SJCRH30 (cell line): ENCODE results near the gene FGFR2. TPM values are rescaled to one million over a fixed set of nuclear protein-coding genes. Genes with fewer than 3 reads are reported as not detected.

ENCODE experiments used
- DNase-seq, 2 experiments: peaks; one replicate each; pipeline ENCODE4 v3.0.0-alpha.2; 2015 to 2020
- H3K27ac ChIP-seq: fragments of 250-450 bp; sonication (Bioruptor Pico); 2 replicates; pipeline ENCODE4 v1.5.1; 2020; ENCODE audit warnings: mild to moderate bottlenecking, moderate library complexity
- H3K27me3 ChIP-seq: fragments of 250-450 bp; sonication (Bioruptor Pico); 2 replicates; pipeline ENCODE4 v1.5.1; 2020; ENCODE audit warnings: mild to moderate bottlenecking, moderate library complexity
- H3K36me3 ChIP-seq: fragments of 250-450 bp; sonication (Bioruptor Pico); 2 replicates; pipeline ENCODE4 v1.5.1; 2020; ENCODE audit warnings: mild to moderate bottlenecking, moderate library complexity
- H3K4me1 ChIP-seq: fragments of 250-450 bp; sonication (Bioruptor Pico); 2 replicates; pipeline ENCODE4 v1.5.1; 2020; ENCODE audit warnings: mild to moderate bottlenecking, moderate library complexity
- H3K4me3 ChIP-seq: fragments of 250-450 bp; sonication (Bioruptor Pico); 2 replicates; pipeline ENCODE4 v1.5.1; 2020; ENCODE audit warnings: mild to moderate bottlenecking, moderate library complexity
- H3K9me3 ChIP-seq: fragments of 250-450 bp; sonication (Bioruptor Pico); replicated peaks from 2 replicates; pipeline ENCODE4 v1.5.1; 2020; ENCODE audit warnings: mild to moderate bottlenecking, moderate library complexity
- total RNA-seq: library from RNA; depleted of rRNA; stranded (reverse); fragments of >200 nt; shearing (Covaris generic); gene quantifications from 2 replicates; pipeline ENCODE4 v1.2.3, GENCODE V29; 2014

The FGFR2 gene
- total RNA-seq, 1 experiment from 2014 or later, result 44.8 TPM

- no peak for DNase-seq
- Histone ChIP-seq H3K27ac (no peak overlapping the region), H3K27me3 (no peaks in the 10 kb centered on the region), H3K4me1 (peaks cover 3% of the 10 kb centered on the region; the same call in 1 of the 2 replicates), H3K4me3 (no peak overlapping the region), H3K36me3 (no peaks in the 10 kb centered on the region), H3K9me3 (no peaks in the 10 kb centered on the region)
Measured at GRCh38 chr10:121599947-121600346, 1.7 kb upstream of the FGFR2 start.

- Histone ChIP-seq H3K36me3 (peaks cover 6% of the 10 kb centered on the region; the same call in 1 of the 2 replicates), H3K27me3 (no peaks in the 10 kb centered on the region), H3K4me3 (peak overlapping the region; percentile 81), H3K9me3 (no peaks in the 10 kb centered on the region), H3K4me1 (peaks cover 3% of the 10 kb centered on the region; the same call in 1 of the 2 replicates), H3K27ac (peak overlapping the region; percentile 64)
- peak; percentile 48 to 53 for DNase-seq
Measured at GRCh38 chr10:121597504-121598262, 561 bp downstream of the FGFR2 start.

DNA sequence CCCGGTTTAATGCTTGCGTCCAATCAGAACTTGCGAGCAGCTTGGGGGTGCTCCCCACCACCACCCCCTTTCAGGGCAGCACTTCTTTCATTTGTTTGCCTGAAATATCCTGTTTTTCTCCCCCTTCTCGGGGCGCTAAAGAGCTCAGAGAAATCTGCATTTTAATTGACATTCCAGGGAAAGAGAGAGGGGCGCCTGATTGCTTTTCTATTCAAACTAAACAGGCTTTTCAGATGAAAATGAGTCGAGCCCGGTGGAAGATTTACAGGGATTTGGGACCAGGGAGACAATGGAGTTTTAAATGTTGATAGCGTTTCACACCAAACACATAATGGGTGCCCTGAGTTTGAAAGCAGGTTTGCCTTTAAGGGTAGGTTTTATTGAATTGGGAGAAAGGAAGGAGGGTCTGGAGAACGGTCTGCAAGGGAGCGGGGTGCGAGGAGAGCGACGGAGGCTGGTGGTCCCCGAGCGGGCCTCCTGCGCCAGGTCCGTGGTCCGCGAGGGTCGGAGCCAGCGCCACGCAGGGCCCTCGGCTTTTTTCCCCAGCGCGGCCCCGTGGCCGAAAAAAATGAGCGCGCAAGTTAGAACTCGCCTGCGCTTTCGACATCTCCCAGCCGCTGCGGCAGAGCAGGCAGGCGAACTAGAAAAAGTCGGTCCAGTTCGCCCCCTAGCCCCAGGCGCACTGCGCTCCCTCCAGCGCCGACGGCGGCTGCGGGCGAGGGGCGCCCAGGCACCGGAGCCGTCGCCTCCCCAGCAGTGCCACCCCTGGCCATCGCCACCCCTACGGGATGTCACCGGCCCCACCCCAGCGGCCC, 1.3 kb downstream of the FGFR2 start:
- H3K4me3 ChIP-seq, result peak overlapping the region; percentile 81
- no peaks in the 10 kb centered on the region for H3K9me3 ChIP-seq
- H3K36me3 ChIP-seq, result peaks cover 8% of the 10 kb centered on the region; the same call in 1 of the 2 replicates
- H3K27ac ChIP-seq, result peak overlapping the region; percentile 64
- peaks cover 3% of the 10 kb centered on the region; the same call in 1 of the 2 replicates for H3K4me1 ChIP-seq
- peak; percentile 62 to 67 for DNase-seq
- H3K27me3 ChIP-seq, result no peaks in the 10 kb centered on the region

DNA sequence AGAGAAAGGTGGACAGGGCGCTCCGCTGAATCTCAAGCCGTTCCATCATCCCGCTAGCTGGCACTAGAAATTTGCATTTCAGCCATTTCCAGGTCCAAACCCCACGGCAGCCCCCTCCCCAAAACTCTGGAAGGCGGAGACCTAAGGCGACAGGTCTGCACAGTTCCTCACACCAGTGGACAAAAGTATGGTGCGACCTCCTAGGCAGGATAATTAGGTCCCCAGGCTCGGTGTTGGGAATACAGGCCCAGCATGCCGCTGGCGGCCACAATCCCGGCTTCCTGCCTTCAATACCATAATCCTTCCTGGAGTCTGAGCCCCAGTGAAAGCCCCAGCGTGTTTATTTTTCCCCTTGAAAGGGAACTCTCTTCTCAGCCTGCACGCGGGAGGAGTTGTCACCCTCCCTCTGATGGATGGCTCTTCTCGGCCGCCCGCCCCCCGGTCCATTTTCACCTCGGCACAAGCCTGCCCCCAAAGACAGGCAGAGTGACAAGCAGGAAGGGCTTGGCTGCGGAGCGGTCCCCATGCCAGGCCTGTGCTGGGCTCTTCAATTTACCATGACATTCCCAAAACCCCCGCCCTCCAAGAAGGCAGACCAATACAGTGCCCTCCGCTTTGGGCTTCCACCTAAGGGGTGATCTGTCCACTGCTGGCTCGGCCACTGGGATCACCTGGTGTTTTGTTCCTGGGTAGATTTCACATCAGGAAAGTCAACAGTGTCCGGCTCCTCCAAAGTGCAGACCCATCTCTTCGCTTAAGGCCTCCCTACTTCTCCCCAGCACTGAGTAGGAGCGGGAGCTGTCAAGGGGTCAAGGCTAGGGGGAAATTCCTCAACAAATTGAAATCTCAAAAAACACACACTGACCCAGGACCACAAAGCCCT, 2.2 kb downstream of the FGFR2 start:
- Histone ChIP-seq H3K4me3 (peak overlapping the region; percentile 81), H3K36me3 (peaks cover 8% of the 10 kb centered on the region; the same call in 1 of the 2 replicates), H3K27me3 (no peaks in the 10 kb centered on the region), H3K27ac (peak overlapping the region; percentile 64), H3K4me1 (peaks cover 3% of the 10 kb centered on the region; the same call in 1 of the 2 replicates), H3K9me3 (no peaks in the 10 kb centered on the region)
- DNase-seq, result peak; percentile 70 to 75

GRCh38 chr10:121595351-121595805, 2.9 kb downstream of the FGFR2 start:
- Histone ChIP-seq H3K9me3 (no peaks in the 10 kb centered on the region), H3K27ac (peak overlapping the region; percentile 64), H3K4me1 (peaks cover 3% of the 10 kb centered on the region; the same call in 1 of the 2 replicates), H3K36me3 (peaks cover 8% of the 10 kb centered on the region; the same call in 1 of the 2 replicates), H3K27me3 (no peaks in the 10 kb centered on the region), H3K4me3 (peak overlapping the region; percentile 81)
- no peak for DNase-seq

DNA sequence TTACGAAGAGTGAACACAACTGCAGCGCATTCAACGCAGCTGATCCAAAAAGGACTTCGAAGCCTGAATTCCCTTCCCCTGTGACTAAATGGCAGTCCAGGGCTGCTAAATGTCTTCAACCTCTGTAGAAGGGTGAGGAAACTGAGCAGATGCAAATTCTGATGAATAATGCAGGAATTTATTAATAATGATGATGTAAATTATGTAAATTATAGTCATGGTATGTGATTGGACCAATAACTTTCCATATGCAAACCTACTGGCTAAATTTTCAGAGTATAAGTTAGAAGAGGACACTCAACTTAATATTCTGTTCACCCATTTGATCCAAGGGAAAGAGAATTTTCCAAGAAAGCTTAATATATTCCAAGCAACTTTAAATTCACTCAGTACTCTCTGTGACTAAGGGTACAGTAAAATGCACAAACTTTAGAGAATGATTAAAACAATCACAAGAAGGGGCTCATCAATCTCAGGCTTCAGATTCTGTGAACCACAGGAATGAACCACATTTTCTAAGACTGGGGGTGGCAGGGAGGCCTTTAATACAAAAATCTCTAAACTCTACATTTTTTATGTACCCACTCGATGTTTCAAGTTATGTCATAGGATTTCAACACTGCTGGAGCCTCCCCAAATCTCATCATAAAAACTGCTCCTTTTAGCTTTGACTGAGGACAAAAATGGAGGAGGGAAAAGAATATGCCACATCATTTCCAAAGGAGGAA, 3.5 kb downstream of the FGFR2 start:
- H3K27ac ChIP-seq, result no peak overlapping the region; the same call in 1 of the 2 replicates
- no peaks in the 10 kb centered on the region for H3K27me3 ChIP-seq
- H3K4me1 ChIP-seq, result peaks cover 3% of the 10 kb centered on the region; the same call in 1 of the 2 replicates
- H3K36me3 ChIP-seq, result peaks cover 8% of the 10 kb centered on the region; the same call in 1 of the 2 replicates
- H3K4me3 ChIP-seq, result no peak overlapping the region
- no peaks in the 10 kb centered on the region for H3K9me3 ChIP-seq
- DNase-seq, result no peak

- no peak for DNase-seq
- Histone ChIP-seq H3K27me3 (no peaks in the 10 kb centered on the region), H3K4me1 (peaks cover 3% of the 10 kb centered on the region; the same call in 1 of the 2 replicates), H3K27ac (no peak overlapping the region), H3K36me3 (peaks cover 8% of the 10 kb centered on the region; the same call in 1 of the 2 replicates), H3K9me3 (no peaks in the 10 kb centered on the region), H3K4me3 (no peak overlapping the region)
Measured at GRCh38 chr10:121594076-121594475, 4.2 kb downstream of the FGFR2 start.

- Histone ChIP-seq H3K4me1 (peaks cover 3% of the 10 kb centered on the region; the same call in 1 of the 2 replicates), H3K36me3 (peaks cover 8% of the 10 kb centered on the region; the same call in 1 of the 2 replicates), H3K9me3 (no peaks in the 10 kb centered on the region), H3K27ac (no peak overlapping the region), H3K27me3 (no peaks in the 10 kb centered on the region), H3K4me3 (no peak overlapping the region)
- DNase-seq, result no peak
Measured at GRCh38 chr10:121593281-121594075, 4.8 kb downstream of the FGFR2 start.

GRCh38 chr10:121592155-121592890, 5.9 kb downstream of the FGFR2 start:
- no peak for DNase-seq
- no peaks in the 10 kb centered on the region for H3K27me3 ChIP-seq
- 0 out of 2 replicates have a peak, but pooled peaks cover 2% of the 10 kb centered on the region for H3K9me3 ChIP-seq
- H3K4me3 ChIP-seq, result no peak overlapping the region
- no peak overlapping the region for H3K27ac ChIP-seq
- peaks cover 3% of the 10 kb centered on the region; the same call in 1 of the 2 replicates for H3K4me1 ChIP-seq
- peaks cover 14% of the 10 kb centered on the region for H3K36me3 ChIP-seq

- Histone ChIP-seq H3K9me3 (0 out of 2 replicates have a peak, but pooled peaks cover 2% of the 10 kb centered on the region), H3K4me1 (peaks cover 3% of the 10 kb centered on the region; the same call in 1 of the 2 replicates), H3K27me3 (no peaks in the 10 kb centered on the region), H3K4me3 (no peak overlapping the region), H3K36me3 (peaks cover 14% of the 10 kb centered on the region), H3K27ac (no peak overlapping the region)
- DNase-seq, result no peak
Measured at GRCh38 chr10:121591186-121591585, 7.1 kb downstream of the FGFR2 start.

DNA sequence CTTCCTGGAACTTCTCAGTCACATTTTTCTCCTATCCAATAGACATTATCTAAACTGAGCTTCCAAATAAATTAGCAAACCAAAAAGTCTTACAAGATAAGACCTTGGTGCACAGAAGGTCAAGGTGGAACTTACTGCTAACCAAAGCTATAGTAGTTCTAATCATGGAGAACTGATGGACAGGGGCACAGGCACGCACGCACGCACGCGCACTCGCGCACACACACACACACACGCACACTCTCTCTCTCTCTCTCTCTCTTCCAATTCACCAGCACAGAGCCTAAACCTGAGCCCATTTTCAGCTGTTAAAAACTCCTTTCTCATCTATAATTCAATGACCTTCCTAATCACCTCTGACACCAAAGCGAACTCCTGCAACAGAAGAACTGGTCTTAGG, 7.5 kb downstream of the FGFR2 start:
- H3K27ac ChIP-seq, result no peak overlapping the region
- 0 out of 2 replicates have a peak, but pooled peaks cover 2% of the 10 kb centered on the region for H3K9me3 ChIP-seq
- no peak overlapping the region for H3K4me3 ChIP-seq
- no peak for DNase-seq
- H3K36me3 ChIP-seq, result peaks cover 14% of the 10 kb centered on the region
- H3K27me3 ChIP-seq, result no peaks in the 10 kb centered on the region
- H3K4me1 ChIP-seq, result peaks cover 3% of the 10 kb centered on the region; the same call in 1 of the 2 replicates

DNA sequence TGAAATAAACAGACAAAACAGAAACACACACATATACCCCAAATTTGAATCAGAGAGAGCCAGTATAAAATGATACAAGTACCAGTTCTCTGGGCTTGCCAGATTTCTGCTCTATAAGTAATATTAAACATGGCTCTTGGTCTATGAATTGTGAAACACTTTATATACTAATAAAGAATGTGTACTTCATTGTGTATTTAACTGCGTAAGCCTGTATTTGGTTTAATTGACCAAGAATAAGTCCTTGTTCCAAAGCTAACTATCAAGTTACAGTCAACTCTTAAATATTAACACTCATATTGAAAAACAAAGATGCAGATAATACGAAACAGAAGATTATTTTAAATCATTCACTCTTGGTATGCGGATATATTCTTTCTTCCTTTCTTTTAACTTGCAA, 8.7 kb downstream of the FGFR2 start:
- Histone ChIP-seq H3K4me3 (no peak overlapping the region), H3K4me1 (no peaks in the 10 kb centered on the region; the same call in 1 of the 2 replicates), H3K27me3 (no peaks in the 10 kb centered on the region), H3K36me3 (peaks cover 18% of the 10 kb centered on the region), H3K27ac (no peak overlapping the region), H3K9me3 (peaks cover 7% of the 10 kb centered on the region; the same call in 1 of the 2 replicates)
- no peak for DNase-seq
